NOMO-1 treated with dmso at 0.1 percent for 144 hours (cell line): ENCODE results near the gene OXTR.

Experiments
- DNase-seq: peaks from one replicate; lab custom pipeline; 2025; ENCODE audit not compliant: unreplicated experiment; lab: John Stamatoyannopoulos, UW

OXTR gene

DNA sequence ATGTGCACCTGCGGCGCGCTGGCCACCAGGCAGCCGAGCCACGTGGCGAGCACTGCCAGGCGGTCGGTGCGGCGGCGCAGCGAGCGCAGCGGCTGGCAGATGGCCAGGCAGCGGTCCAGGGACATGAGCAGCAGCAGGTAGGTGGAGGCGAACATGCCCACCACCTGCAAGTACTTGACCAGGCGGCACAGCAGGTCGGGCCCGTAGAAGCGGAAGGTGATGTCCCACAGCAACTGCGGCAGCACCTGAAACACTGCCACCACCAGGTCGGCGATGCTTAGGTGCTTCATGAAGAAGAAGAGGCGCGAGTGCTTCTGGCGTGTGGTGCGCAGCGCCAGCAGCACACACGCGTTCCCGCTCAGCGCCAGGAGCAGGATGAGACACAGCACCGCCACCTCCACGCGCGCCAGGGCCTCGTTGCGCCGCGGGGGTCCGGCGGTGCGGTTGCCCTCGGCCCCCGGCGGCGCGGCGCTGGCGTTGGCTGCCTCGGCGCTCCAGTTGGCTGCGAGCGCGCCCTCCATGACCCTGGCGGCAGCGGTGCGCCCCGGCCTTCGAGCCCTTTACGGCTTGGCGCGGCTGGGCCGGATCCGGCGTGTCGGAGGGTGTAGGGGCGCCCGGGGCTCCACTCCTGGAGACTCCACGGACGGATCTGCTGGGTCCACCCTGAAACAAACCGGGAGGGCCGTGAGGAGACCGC lies 1.6 kb downstream of the OXTR start:
- DNase-seq = no peak

DNA sequence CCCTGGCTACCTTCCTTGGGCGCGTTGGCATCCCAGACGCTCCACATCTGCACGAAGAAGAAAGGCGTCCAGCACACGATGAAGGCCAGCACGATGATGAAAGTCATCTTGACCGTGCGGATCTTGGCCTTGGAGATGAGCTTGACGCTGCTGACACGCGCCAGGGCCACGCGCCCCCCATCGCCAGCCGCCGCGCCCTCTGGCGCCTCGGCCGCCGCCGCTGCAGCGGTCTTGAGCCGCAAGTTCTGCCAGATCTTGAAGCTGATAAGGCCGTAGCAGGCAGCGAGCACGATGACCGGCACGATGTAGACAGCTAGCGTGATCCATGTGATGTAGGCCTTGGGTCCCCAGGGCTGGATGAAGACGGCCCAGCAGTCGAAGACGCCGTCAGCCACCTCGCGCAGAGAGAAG lies 2.2 kb downstream of the OXTR start:
- DNase-seq = no peak

DNA sequence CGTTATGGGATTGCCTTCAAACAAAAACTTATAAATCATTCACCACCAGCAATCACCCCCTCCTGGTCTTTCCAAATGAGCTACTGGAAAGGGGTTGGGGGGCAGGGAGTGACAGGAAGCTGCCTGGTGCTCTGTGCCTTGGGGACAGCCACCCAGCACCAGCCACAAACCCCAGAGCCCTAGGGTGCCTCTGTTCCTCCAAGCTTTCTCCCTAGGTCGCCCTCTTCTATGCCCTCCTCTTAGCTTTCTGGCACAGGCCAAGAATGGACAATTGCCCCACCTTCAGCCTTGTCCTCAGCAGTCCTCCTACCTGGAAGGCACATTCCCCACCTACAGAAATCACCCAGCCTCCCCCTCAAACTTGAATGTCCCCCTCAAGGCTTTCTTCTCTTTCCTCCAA lies 3.3 kb downstream of the OXTR start:
- DNase-seq = no peak

DNA sequence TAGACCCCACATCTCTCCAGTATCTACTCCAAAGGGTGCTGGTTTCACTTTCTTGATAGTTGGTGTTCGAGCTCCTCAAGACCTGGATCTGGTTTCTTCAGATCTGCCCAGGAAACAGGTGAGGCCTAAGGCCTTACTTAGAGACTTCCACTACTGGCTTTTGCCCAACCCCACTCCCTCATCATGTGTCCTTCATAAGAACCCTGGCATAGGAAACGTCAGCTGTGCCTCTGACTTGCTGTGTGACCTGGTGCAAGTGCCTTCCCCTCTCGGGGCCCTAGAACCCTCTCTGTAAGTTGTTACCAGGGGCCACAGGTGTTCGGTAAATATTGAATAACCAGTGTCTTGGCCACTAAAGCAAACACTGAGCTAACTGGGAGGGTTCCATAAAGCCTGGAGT lies 3.9 kb downstream of the OXTR start:
- DNase-seq = no peak

DNA sequence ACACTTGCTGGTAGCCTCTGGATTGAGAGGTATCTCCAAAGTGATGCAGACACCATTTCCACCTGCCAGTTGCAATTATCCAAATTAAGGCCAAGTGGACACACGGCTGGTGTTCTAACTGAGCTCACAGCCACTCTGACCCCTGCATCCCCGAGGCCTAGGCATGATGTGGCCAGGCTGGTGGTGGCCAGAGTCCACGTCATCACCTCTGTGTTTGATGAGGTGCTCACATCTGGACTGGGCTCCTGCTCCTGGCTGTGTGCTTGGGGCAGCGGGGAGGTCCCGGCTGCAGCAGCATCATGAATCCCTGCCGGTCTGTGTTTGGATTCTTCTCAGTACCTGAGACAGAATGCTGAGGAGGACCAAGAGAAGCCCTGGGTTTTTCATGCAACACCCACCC lies 4.9 kb downstream of the OXTR start:
- no peak for DNase-seq

DNA sequence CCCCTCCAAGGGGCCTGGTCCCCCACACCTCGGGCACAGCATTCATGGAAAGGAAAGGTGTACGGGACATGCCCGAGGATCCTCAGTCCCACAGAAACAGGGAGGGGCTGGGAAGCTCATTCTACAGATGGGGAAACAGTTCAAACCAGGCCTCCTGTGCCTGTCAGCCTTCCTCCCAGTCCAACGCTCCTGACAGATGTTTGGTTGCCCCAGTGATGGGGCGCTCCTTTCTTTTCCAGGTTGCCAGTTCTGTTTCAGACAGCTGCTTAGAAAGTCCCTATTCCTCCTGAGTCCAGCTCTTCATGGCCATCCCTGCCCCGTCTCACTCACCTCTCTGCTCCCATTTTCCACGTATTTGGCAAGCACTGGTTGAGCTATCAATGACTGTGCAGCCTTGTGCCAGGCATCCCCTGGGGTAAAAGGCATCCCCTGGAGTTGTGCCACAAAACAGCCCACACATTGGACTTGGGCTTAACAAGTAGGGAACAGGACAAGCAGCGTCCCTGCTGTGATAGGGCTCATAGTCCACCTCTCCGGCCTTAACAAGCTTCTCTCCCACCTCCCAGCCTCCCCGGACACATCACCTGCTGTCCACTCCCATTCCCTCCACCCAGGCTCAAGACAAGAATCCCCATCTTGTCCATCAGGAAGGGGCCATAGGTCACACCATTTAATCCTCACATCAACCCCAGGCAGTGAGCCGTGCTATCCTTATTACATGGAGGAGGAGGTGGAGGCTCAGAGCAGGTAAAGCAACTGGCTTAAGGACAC lies 6.6 kb downstream of the OXTR start:
- DNase-seq = no peak

DNA sequence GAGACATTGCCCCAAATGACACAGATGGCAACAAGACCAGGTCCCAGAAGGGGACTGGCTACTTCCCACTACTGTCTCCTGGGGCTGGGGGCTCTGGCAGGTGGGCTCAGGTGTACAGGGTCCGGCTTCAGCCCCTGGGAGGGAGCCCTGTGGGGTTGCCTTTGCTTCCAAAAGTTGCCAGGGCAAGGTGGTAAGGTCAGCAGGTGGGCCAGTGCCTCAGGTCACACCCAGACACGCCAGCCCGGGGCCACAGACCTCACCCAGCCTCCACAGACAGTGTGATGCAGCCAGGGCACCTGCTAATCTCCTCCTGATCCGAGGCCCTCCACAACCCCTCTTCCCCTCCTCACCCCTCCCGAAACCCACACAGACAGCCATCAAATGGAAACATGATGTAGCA lies 7.5 kb downstream of the OXTR start:
- DNase-seq = no peak

DNA sequence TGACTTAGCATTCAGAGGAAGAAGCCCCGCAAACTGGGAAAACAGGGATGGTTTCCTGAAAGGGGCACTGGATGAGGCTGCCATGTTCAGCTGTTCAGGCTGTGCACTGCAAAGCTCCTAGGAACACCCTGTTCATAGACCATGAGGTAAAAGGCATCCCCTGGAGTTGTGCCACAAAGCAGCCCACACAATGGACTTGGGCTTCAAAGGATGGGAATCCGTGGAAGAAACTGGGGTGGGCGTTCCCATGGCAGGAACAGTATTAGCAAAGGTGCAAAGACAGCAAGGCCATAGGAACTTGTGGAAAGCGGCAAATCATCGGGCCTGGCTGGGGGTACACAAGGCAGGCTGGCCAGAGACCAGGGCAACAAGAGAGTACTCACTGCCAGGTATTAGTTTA lies 8.9 kb downstream of the OXTR start:
- DNase-seq = no peak

DNA sequence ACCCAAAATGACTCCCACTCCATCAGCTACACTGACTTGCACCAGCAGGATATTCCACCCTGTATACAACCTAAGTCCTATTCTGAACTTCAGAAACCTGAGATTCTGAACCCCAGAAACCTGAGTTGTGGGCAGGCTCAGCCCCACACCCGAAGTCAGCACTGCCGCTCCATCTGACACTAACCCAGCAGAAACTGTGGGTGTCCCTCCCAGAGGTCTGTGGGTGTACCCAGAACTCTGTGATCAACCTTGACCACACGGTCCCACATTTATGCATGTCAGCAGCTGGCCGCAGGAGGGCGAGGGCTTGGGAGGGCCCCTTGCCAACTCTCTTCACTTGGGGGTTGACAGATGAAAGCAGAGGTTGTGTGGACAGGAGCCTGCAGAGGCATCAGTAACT lies 9.3 kb downstream of the OXTR start:
- no peak for DNase-seq

DNA sequence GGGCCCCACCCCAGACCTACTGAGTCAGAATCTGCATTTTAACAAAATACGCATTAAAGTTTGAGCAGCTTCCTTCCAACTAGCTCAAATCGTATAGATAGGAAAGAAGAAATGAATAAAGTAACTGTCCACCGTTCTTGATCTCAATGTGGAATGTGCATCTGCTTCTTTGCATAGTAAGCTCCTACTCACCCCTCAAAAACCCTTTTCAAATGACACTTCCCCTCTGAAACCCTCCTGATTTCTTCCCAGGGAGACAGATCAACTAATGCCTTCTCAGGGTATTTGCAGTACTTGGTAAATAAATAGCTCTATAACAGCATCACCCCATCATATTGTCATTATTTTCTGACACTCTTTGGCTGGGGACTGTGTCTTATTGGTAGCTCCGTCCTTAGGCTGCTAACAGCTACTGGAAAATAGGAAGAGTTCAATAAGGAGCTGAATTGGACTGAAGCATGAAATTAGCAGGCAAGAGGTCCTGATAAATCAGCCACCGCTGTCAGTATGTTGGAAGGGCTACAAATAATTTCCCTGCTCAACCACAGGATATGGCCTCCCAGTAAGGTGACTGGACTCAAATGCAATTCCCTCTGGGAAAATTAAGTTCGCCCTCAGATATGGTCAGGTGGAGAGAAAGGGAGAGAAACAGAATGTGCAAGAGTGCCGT lies 10.2 kb downstream of the OXTR start:
- no peak for DNase-seq

DNA sequence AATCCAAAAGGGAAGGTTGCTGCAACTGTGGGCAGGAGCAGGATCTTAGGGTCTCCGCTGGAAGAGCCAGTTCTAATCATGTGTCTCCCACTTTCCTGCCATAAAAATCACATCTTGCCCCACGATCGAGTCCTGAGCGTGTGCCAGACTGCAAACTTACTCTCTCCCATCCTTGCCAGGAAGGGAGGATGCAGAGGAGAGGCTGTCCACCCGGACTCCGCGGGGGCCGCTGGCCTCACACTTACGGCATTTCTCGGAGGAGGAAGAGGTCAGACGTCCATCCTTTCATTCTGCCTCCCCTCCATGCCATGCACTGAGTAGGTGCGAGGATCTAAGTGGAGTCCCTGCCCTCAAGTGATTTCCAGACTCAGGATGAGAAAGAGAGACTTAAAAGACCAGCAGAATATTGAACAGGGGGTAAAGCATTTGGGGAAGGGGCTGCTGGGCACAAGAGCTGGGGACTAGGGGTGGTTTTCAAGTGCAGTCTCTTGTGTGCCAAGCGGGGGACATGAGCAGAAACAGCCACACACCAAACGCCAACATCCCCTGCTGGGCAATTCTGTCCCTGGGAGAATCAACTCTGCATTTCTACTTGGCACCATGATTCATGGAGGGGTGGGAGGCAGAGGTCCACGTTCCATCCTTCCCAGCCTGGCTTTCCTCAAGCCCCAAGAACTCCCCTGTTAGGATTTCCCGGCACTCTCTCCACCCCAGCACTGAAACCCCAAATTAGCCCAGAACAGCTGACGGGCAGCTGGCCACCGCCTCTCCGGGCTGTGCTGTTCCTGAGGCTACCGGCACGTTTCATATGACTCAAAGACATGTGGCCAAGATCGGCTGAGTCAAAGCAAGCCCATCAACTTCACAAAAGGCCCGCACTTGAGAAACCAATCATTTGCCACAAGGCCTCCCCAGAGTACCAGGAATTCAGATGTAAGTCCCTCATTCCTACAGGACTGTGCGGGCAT lies 11.6 kb downstream of the OXTR start:
- no peak for DNase-seq

DNA sequence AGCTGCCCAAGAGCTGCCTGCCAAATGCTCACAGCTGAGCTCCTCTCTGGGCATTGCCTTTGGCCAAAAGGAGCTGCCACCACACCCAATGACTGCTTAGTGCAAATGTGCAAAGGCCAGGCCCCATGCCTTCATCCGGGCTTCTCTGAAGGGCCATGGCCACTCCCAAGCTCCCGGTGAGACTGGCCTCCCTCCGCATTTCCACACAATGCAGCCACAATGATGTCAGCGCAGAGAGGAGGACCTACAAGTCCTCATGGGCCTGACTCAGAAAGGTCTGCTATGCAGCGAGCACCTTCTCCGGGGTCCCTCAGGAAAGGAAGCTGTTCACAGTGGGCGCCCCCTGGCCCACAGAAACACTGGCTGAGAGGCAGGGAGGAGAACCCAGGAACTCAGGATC lies 12.7 kb downstream of the OXTR start:
- no peak for DNase-seq

DNA sequence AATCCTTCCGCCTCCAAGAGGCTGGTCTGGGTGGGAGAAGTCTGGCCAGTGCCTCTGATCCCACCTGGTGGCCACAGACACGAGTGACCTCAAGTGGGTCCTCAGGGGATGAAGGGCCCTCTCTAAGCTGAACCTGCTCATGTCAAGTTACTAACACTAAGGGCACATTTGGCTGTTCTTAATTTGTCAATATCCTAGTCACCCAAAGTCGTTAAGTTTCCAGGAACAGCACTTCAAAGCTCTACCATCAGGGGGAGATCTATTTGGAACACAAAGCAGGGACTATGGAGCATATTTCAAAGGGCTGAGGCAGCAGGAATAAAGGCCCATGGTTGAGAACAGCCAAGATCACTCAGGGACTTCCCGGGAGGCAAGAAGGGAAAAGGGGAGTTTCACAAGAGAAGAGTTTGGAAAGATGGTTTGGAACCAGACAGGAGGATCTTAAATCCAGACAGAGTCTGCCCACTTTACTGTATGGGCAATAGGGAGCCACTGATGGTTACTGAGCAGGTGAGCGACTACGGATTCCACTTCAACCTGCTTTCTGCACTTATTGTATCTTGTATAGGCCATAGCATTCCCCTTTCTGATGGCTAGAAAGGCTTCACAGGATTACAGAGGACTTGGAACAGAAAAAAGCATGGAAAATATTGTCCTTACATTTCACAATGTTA lies 13.7 kb downstream of the OXTR start:
- DNase-seq = no peak

DNA sequence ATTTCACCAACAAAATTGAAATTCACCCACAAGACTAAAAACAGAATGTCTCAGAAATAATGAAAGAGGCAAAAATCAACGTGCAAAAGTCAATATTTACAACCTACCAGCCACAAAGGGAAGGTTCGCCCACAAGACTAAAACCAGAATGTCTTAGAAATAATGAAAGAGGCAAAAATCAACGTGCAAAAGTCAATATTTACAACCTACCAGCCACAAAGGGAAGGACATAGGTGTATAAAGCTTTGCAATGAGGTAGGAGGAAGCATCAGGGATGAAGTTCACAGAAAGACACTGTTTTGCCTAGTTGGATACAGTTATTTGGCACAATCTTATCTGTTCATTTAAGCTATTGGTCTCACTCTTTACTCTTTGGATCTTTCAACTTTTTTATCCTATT lies 14.3 kb downstream of the OXTR start:
- DNase-seq = no peak

DNA sequence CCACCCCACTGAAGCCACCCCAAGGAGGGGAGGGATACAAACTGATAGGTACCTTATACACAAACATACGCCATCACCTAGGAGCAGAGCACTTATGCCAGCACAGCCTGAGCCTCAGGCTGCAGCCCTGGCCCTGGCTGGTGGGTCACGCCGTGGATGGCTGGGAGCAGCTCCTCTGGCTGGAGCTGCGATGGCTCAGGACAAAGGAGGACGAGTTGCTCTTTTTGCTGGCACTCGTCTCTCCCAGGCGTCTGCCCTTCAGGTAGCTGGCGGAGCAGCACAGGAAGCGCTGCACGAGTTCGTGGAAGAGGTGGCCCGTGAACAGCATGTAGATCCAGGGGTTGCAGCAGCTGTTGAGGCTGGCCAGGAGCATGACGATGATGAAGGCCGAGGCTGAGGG lies 16.6 kb downstream of the OXTR start:
- DNase-seq = no peak

DNA sequence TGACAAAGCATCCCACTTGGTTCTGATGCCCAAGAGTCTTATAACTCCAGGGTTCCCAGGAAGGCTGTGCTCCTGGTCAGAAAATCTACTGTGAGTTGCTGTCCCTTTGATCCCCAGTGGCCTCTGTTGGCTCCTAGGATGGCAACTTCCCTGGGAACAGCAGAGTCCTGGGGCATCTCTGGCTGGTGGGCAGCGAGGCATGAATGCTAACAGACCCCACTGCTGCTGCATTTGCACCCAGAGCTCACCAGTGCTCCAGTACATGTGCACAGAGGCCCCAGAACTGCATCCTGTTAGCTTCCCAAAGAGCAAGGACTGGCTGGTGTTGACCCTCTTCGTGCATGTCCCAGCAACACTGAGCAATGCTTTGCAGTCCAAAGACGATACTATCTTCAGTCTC lies 20.1 kb downstream of the OXTR start:
- no peak for DNase-seq

DNA sequence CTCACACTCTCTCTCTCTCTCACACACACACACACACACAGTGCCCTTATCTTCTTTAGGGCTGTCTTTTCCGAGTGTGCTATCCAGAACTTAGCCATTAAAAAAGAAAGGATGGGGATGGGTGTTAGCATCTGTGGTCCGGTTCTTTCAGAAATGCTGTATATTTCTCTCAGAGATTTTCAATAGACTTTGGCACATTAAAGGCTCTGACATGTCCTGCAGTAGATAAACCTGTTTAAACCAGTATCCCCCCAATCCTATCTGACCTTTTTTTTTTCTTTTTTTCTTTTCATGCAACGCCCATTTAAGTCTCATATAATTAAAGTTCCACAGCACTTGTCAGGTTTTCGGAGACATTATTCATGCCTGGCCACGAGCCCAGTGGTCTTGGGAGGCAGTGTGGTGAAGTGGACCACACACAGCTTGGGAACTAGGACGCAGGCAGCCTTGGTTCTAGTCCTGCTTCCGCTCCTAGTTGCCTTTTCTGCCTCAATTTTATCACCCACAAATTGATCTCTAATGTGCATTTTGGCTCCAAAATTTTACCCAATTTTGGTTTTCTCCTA lies 22.6 kb downstream of the OXTR start:
- no peak for DNase-seq

DNA sequence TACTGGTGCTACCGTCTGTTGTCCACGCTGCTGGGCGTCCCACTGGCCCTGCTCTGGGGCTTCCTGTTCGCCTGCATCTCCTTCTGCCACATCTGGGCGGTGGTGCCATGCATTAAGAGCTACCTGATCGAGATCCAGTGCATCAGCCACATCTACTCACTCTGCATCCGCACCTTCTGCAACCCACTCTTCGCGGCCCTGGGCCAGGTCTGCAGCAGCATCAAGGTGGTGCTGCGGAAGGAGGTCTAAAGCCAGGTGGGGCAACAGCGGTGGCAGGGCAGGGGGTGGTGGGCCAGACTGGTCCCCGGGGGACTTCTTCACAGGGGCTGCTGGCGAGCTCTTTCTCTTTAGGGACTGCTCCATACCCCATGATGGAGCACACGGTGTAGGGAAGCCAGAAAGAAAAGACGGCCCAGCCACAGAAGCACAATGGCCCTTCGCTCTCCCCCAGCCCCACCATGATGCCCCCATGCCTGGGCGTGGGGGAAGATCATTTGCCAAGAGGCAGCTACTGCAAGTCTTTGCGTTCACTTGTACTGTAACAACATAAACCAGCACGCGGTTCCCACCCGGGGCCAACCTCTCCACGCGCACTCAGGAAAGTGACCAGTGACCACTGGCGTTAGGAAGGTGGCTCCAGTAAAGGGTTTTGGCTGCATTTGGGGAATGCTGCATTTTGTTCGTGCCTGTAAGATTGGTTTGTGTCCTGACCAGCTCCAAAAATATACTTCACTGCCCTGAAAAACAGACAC lies 23.6 kb downstream of the OXTR start:
- DNase-seq = no peak

DNA sequence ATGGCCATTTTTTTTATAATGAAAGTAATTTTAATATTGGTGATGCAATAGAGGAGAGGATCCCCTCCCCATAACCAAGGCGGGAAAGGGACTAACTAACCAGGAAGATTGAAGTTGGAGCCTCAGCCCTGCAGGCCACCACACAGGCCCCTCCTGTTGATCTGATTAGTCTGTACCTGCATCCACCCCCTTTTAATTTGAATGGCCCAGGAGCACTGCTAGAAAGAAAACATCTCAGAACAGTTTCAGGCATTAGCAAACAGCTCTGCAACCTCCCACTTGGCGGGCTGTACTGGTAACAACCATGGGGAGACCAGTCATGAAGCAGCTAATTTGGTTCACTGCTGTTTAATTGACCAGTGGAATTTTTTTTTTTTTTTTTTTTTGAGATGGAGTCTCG lies 25.5 kb downstream of the OXTR start:
- no peak for DNase-seq
